Panc1 (cell line): Measurements from ENCODE around the gene GRIP2. TPM values are rescaled to one million over a fixed set of nuclear protein-coding genes. Genes with fewer than 3 reads are reported as not detected.
A peak's percentile ranks its signal among the peaks of the same experiment; 100 is the strongest.

Experiments used
- ATAC-seq: fragments of 200-7000 bp; cut with Tn5 transposase; 2 replicates; pipeline ENCODE4 v1.9.1; 2020; ENCODE audit warnings: mild to moderate bottlenecking, moderate library complexity
- BruUV-seq: library from RNA; stranded (reverse); fragments of 400-500 nt; replicated peaks from 2 replicates; lab custom pipeline; 2021; lab: Mats Ljungman, UMichigan
- CTCF ChIA-PET: fragments of 300-600 bp; sonication (Branson Sonifier 250); formaldehyde crosslinking; loops from one replicate; lab custom pipeline; 2022; ENCODE audit warnings: antibody characterized with exemption; lab: Charles Lee
- POLR2A ChIA-PET: fragments of 300-600 bp; sonication (Branson Sonifier 250); formaldehyde crosslinking; loops from one replicate; lab custom pipeline; 2022; ENCODE audit warnings: antibody characterized with exemption; lab: Charles Lee
- DNase-seq: peaks from one replicate; pipeline ENCODE4 v3.0.0-alpha.2; 2010; ENCODE audit warnings: low read depth, low spot score
- H3K27ac ChIP-seq: 2 replicates; pipeline ENCODE4 v1.5.1; 2011; ENCODE audit warnings: mild to moderate bottlenecking, low read length, inconsistent platforms
- H3K27me3 ChIP-seq: fragments of 200-500 bp; sonication (Bioruptor generic); 2 replicates; pipeline ENCODE4 v1.6.0; 2014; ENCODE audit warnings: low read length, inconsistent platforms; ENCODE audit not compliant: control insufficient read depth, insufficient read depth
- H3K36me3 ChIP-seq: fragments of 200-500 bp; sonication (Bioruptor generic); 2 replicates; pipeline ENCODE4 v1.5.1; 2014; ENCODE audit warnings: inconsistent platforms, mild to moderate bottlenecking, low read length, moderate library complexity; ENCODE audit not compliant: control insufficient read depth, insufficient read depth
- H3K4me1 ChIP-seq: 2 replicates; pipeline ENCODE4 v1.5.1; 2011; ENCODE audit warnings: inconsistent platforms, mild to moderate bottlenecking, low read length, moderate library complexity; ENCODE audit not compliant: control insufficient read depth, insufficient read depth
- H3K4me3 ChIP-seq, 2 experiments: 2 replicates each; pipeline ENCODE4 v1.5.1; 2011 to 2012; ENCODE audit warnings: low read depth in 2 of 2, low read length in 2 of 2, mild to moderate bottlenecking in 2 of 2, inconsistent platforms in 1 of 2, moderate library complexity in 1 of 2
- H3K9me3 ChIP-seq: fragments of 200-500 bp; sonication (Bioruptor generic); 2 replicates; pipeline ENCODE4 v1.5.1; 2014; ENCODE audit warnings: low read depth, mild to moderate bottlenecking, inconsistent platforms, low read length, moderate library complexity; ENCODE audit not compliant: control insufficient read depth, insufficient read depth
- POLR2AphosphoS5 ChIP-seq: IDR thresholded peaks from 2 replicates; pipeline ENCODE4 v1.6.1; 2012; ENCODE audit warnings: mild to moderate bottlenecking, low read depth, low read length, moderate library complexity
- SIN3A ChIP-seq: IDR thresholded peaks from 2 replicates; pipeline ENCODE4 v1.6.1; 2012; ENCODE audit warnings: low read depth, mild to moderate bottlenecking, low read length, moderate library complexity, borderline replicate concordance; ENCODE audit not compliant: insufficient read depth
- TCF7L2 ChIP-seq: IDR thresholded peaks from 2 replicates; pipeline ENCODE4 v1.6.1; 2011; ENCODE audit warnings: mild to moderate bottlenecking, low read depth, low read length, inconsistent platforms
- in situ Hi-C: cut with HindIII; loops from 2 replicates; pipeline ENCODE4 v1.10.0; 2016; ENCODE audit warnings: low sequenced_read_pairs, low pct_unique_long_range_greater_than_20kb
- intact Hi-C: fragments of 100-400 bp; cut with micrococcal nuclease; formaldehyde crosslinking; loops from one replicate; pipeline ENCODE4 v1.10.0; 2022; ENCODE audit not compliant: unreplicated experiment
- total RNA-seq: library from RNA; stranded (reverse); gene quantifications from one replicate; pipeline ENCODE4 v1.2.1, GENCODE V29; 2021; ENCODE audit not compliant: unreplicated experiment
- TF ChIP-seq, protein P1 (sequence below): fragments of 450-650 bp; IDR thresholded peaks from 2 replicates; pipeline ENCODE4 v1.5.1; 2017; ENCODE audit warnings: mild to moderate bottlenecking
- TF ChIP-seq, protein P2 (sequence below), 2 experiments: IDR thresholded peaks; 2 replicates each; pipeline ENCODE4 v1.6.1; 2011 to 2012; ENCODE audit warnings: low read depth in 2 of 2, control low read depth in 1 of 2, low read length in 1 of 2, mild to moderate bottlenecking in 1 of 2, moderate library complexity in 1 of 2; ENCODE audit not compliant: insufficient read depth in 1 of 2

The GRIP2 gene
- total RNA-seq, 1 experiment from 2014 or later, result 6.5 TPM

DNA sequence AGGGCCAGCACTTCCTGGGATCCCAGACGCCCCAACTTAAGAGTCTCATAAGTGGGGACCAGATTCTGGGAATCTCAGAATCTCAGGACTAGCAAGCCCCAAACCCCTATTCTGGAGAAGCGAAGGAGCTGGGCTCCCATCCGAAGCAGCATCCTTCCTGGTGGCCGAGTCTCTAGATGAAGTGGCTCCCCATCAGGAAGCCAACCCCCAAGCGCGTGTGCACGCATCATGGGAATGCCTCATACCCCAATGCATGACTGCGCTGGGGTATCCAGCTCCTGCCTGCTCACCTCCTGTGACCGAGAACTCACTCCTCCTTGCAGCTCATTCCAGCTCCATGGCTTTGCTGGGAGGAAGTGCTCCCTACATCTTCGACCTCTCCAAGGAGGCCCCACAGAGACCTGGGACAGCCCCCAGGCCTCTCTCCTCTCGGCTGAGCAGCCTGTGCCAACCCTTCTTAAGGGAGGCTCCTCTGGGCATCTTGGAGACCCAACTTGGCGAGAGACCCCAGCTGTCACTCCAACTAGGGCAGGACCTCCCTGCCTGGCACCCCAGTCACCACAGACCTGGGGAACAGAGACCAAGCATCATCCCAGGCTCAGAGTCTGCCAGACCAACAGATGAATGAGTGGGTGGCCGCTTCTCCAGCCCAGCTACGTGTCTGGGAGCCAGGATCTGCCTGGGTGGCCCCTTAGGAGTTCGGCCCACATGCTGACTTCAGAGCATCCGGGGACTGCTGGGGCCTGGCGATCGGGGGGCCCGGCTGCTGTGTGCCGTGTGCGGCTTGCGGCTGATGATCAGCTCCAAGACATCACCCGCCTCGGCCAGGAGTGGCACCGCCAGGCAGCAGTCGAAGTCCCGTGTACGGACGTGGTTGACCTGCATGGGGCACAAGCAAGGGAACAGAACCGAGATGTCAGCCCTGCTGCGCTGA lies 46.9 kb downstream of the GRIP2 start:
- in situ Hi-C loops (no loop called here), intact Hi-C loops (no loop called here)
- Histone ChIP-seq H3K27me3 (no peaks in the 10 kb centered on the region), H3K4me3 (no peak overlapping the region), H3K27ac (no peak overlapping the region), H3K4me1 (no peaks in the 10 kb centered on the region), H3K36me3 (peaks cover 4% of the 10 kb centered on the region; the same call in 1 of the 2 replicates), H3K9me3 (no peaks in the 10 kb centered on the region)
- BruUV-seq, result no TSS peak
- ChIA-PET CTCF (interaction anchor here (0.6 kb wide), 1 partner anchor 1401 kb away, joined by 3 read pairs; no protein-coding TSS in a partner anchor), POLR2A (interaction anchor here (0.5 kb wide), 1 partner anchor 26 kb away, joined by 5 read pairs; no protein-coding TSS in a partner anchor)
- DNase-seq, result no peak
- ATAC-seq, result no peak
- TF ChIP-seq SIN3A, result no peak
- TF ChIP-seq, protein P1, sequence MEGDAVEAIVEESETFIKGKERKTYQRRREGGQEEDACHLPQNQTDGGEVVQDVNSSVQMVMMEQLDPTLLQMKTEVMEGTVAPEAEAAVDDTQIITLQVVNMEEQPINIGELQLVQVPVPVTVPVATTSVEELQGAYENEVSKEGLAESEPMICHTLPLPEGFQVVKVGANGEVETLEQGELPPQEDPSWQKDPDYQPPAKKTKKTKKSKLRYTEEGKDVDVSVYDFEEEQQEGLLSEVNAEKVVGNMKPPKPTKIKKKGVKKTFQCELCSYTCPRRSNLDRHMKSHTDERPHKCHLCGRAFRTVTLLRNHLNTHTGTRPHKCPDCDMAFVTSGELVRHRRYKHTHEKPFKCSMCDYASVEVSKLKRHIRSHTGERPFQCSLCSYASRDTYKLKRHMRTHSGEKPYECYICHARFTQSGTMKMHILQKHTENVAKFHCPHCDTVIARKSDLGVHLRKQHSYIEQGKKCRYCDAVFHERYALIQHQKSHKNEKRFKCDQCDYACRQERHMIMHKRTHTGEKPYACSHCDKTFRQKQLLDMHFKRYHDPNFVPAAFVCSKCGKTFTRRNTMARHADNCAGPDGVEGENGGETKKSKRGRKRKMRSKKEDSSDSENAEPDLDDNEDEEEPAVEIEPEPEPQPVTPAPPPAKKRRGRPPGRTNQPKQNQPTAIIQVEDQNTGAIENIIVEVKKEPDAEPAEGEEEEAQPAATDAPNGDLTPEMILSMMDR, result no peak
- TF ChIP-seq, protein P2, sequence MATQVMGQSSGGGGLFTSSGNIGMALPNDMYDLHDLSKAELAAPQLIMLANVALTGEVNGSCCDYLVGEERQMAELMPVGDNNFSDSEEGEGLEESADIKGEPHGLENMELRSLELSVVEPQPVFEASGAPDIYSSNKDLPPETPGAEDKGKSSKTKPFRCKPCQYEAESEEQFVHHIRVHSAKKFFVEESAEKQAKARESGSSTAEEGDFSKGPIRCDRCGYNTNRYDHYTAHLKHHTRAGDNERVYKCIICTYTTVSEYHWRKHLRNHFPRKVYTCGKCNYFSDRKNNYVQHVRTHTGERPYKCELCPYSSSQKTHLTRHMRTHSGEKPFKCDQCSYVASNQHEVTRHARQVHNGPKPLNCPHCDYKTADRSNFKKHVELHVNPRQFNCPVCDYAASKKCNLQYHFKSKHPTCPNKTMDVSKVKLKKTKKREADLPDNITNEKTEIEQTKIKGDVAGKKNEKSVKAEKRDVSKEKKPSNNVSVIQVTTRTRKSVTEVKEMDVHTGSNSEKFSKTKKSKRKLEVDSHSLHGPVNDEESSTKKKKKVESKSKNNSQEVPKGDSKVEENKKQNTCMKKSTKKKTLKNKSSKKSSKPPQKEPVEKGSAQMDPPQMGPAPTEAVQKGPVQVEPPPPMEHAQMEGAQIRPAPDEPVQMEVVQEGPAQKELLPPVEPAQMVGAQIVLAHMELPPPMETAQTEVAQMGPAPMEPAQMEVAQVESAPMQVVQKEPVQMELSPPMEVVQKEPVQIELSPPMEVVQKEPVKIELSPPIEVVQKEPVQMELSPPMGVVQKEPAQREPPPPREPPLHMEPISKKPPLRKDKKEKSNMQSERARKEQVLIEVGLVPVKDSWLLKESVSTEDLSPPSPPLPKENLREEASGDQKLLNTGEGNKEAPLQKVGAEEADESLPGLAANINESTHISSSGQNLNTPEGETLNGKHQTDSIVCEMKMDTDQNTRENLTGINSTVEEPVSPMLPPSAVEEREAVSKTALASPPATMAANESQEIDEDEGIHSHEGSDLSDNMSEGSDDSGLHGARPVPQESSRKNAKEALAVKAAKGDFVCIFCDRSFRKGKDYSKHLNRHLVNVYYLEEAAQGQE (IDR thresholded peaks at IDR 0.05; ENCODE audit: insufficient read depth in 1 of 2, low read depth in 2 of 2, low read length in 1 of 2), result no peak

DNA sequence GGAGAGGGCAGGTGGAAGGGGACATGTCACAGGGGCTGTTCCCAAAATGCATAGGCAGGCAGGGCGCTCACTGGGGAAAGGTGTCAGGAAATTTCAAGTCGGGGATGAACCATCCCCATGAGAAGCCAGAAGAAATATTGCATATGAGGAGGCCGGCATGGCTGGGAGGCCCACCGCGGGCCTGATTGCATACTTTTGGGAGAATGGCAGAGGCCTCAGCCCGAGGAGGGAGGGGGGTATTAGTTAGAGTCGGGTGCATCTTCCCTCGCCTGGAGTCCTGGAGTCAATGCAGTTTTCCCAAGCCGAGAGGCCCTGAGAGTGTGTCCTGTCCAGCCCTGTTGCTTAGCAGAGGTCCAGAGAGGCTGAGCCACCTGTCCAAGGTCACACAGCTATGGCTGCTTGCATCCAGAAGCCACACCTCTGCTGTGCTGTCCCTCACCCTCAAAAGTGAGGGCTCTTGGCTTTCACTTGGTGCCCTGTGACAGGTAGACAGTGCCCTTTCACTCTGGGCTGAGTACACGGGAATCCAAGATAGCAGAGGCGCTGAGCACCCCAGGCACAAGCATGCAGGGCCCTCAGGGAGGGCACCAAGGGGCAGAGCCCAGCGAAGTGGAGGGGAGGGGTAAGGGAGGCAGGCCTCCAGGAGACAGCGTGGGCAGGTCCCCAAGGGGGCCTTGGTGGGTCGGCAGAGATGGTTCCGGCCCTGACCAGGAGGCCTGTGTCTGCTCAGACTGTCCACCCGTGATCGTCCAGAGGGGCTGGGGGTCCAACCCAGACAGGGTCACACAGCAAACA lies 48.5 kb downstream of the GRIP2 start:
- intact Hi-C loops (no loop called here), in situ Hi-C loops (no loop called here)
- CTCF ChIA-PET, result no interaction called here
- DNase-seq, result no peak
- no peaks in the 10 kb centered on the region for H3K9me3 ChIP-seq
- H3K27ac ChIP-seq, result no peak overlapping the region
- no peaks in the 10 kb centered on the region for H3K27me3 ChIP-seq
- no peak overlapping the region for H3K4me3 ChIP-seq
- BruUV-seq, result no TSS peak
- H3K4me1 ChIP-seq, result no peaks in the 10 kb centered on the region
- peaks cover 4% of the 10 kb centered on the region; the same call in 1 of the 2 replicates for H3K36me3 ChIP-seq
- POLR2A ChIA-PET, result no interaction called here
- TF ChIP-seq POLR2AphosphoS5 (no peak), SIN3A (no peak), TCF7L2 (no peak)
- TF ChIP-seq, protein P2 (IDR thresholded peaks at IDR 0.05; ENCODE audit: insufficient read depth in 1 of 2, low read depth in 2 of 2, low read length in 1 of 2), result no peak
- TF ChIP-seq, protein P1, result no peak
- ATAC-seq, result peak; percentile 19; the same call in 1 of the 2 replicates
